IPS DF 19.7 (cell line): ENCODE data around the gene PARN.

Source experiments
- DNase-seq: peaks from one replicate; pipeline ENCODE4 v3.0.0-alpha.2; 2013; ENCODE audit warnings: low read depth, low spot score

The PARN gene

GRCh38 chr16:14499110-14499509 is 130.9 kb downstream of the PARN start:
- no peak for DNase-seq

GRCh38 chr16:14497245-14498082 is 132.6 kb downstream of the PARN start:
- no peak for DNase-seq

GRCh38 chr16:14496786-14497185 is 133.3 kb downstream of the PARN start:
- no peak for DNase-seq

GRCh38 chr16:14496047-14496770 is 133.9 kb downstream of the PARN start:
- no peak for DNase-seq

GRCh38 chr16:14495213-14496046 is 134.6 kb downstream of the PARN start:
- no peak for DNase-seq

- no peak for DNase-seq
Measured at GRCh38 chr16:14494396-14494966, 135.6 kb downstream of the PARN start.

GRCh38 chr16:14493791-14494190 is 136.3 kb downstream of the PARN start:
- no peak for DNase-seq

- DNase-seq = no peak
Measured at GRCh38 chr16:14492614-14493013, 137.4 kb downstream of the PARN start.

- DNase-seq = no peak
Measured at GRCh38 chr16:14491861-14492529, 138.1 kb downstream of the PARN start.

GRCh38 chr16:14490235-14490634 is 139.8 kb downstream of the PARN start:
- no peak for DNase-seq

- DNase-seq = no peak
Measured at GRCh38 chr16:14489460-14489859, 140.6 kb downstream of the PARN start.

GRCh38 chr16:14487579-14487978 is 142.5 kb downstream of the PARN start:
- DNase-seq = no peak

- no peak for DNase-seq
Measured at GRCh38 chr16:14486520-14487303, 143.3 kb downstream of the PARN start.

GRCh38 chr16:14485811-14486519 is 144.1 kb downstream of the PARN start:
- DNase-seq = no peak

GRCh38 chr16:14485121-14485551 is 144.9 kb downstream of the PARN start:
- DNase-seq = no peak

- no peak for DNase-seq
Measured at GRCh38 chr16:14483819-14484385, 146.2 kb downstream of the PARN start.

- no peak for DNase-seq
Measured at GRCh38 chr16:14476183-14476582, 153.9 kb downstream of the PARN start.

GRCh38 chr16:14475370-14476139 is 154.5 kb downstream of the PARN start:
- DNase-seq = no peak

- DNase-seq = no peak
Measured at GRCh38 chr16:14473488-14473887, 156.6 kb downstream of the PARN start.
